Renal cortex interstitium (tissue), 11 donors: ENCODE measurements around the gene SORCS2. TPM values are rescaled to one million over a fixed set of nuclear protein-coding genes. Genes with fewer than 3 reads are reported as not detected.
A peak's percentile ranks its signal among the peaks of the same experiment; 100 is the strongest.

Experiments
- DNase-seq, 11 donors: peaks; one replicate each; pipeline ENCODE4 v3.0.0-alpha.2; 2013; ENCODE audit warnings: low read depth in 9 of 11, low spot score in 4 of 11; ENCODE audit errors: extremely low read depth in 1 of 11
- polyA plus RNA-seq, 3 donors: library from polyadenylated mRNA; unstranded; fragments of 120-200 nt; gene quantifications; one replicate each; pipeline ENCODE4 v1.2.1, GENCODE V29; 2013; ENCODE audit not compliant: insufficient read length in 3 of 3

Gene SORCS2
- polyA plus RNA-seq, 3 donors: 8.3 to 13.3 (median 9.9) TPM

- peak in 8 of 11 donors; percentile 32 to 65 (median 48) for DNase-seq
Observed at GRCh38 chr4:7655511-7656243, 463.3 kb downstream of the SORCS2 start.

- DNase-seq: no peak
Observed at GRCh38 chr4:7656244-7656800, 464.0 kb downstream of the SORCS2 start.

GRCh38 chr4:7657545-7658297, 465.4 kb downstream of the SORCS2 start:
- DNase-seq: no peak

- no peak for DNase-seq
Observed at GRCh38 chr4:7658341-7659204, 466.2 kb downstream of the SORCS2 start.

GRCh38 chr4:7659429-7660175, 467.3 kb downstream of the SORCS2 start:
- no peak for DNase-seq

GRCh38 chr4:7660176-7661039, 468.1 kb downstream of the SORCS2 start:
- peak in 1 of 11 donors; percentile 38 for DNase-seq

- no peak for DNase-seq
Observed at GRCh38 chr4:7661066-7661748, 468.9 kb downstream of the SORCS2 start.

GRCh38 chr4:7661846-7662506, 469.6 kb downstream of the SORCS2 start:
- DNase-seq: no peak

- no peak for DNase-seq
Observed at GRCh38 chr4:7662507-7662846, 470.1 kb downstream of the SORCS2 start.

GRCh38 chr4:7663075-7663541, 470.8 kb downstream of the SORCS2 start:
- no peak for DNase-seq

- no peak for DNase-seq
Observed at GRCh38 chr4:7664106-7664505, 471.8 kb downstream of the SORCS2 start.

GRCh38 chr4:7665321-7665720, 473.0 kb downstream of the SORCS2 start:
- no peak for DNase-seq

- no peak for DNase-seq
Observed at GRCh38 chr4:7666011-7666410, 473.7 kb downstream of the SORCS2 start.

- no peak for DNase-seq
Observed at GRCh38 chr4:7666744-7667143, 474.4 kb downstream of the SORCS2 start.

- DNase-seq: no peak
Observed at GRCh38 chr4:7668271-7668670, 475.9 kb downstream of the SORCS2 start.

- no peak for DNase-seq
Observed at GRCh38 chr4:7668826-7669225, 476.5 kb downstream of the SORCS2 start.

GRCh38 chr4:7672601-7673000, 480.3 kb downstream of the SORCS2 start:
- DNase-seq: no peak
